GM23248 (cell line): ENCODE measurements around the gene ETV5. TPM values are rescaled to one million over a fixed set of nuclear protein-coding genes. Genes with fewer than 3 reads are reported as not detected.

Experiments used
- DNase-seq: peaks from one replicate; pipeline ENCODE4 v3.0.0-alpha.2; 2015
- H2AFZ ChIP-seq: fragments of 200-600 bp; sonication (generic); 2 replicates; pipeline ENCODE4 v1.6.1; 2016; ENCODE audit warnings: antibody characterized with exemption
- H3F3A ChIP-seq: fragments of 200-600 bp; sonication (generic); 2 replicates; pipeline ENCODE4 v1.6.1; 2016; ENCODE audit warnings: mild to moderate bottlenecking, antibody characterized with exemption, mixed run types; ENCODE audit not compliant: insufficient read depth
- H3K27ac ChIP-seq: fragments of 200-600 bp; sonication (generic); 2 replicates; pipeline ENCODE4 v1.5.1; 2016; ENCODE audit warnings: mild to moderate bottlenecking
- H3K27me3 ChIP-seq: fragments of 200-600 bp; sonication (generic); replicated peaks from 2 replicates; pipeline ENCODE4 v1.6.1; 2016; ENCODE audit warnings: mild to moderate bottlenecking; ENCODE audit not compliant: insufficient read depth
- H3K36me3 ChIP-seq: fragments of 200-600 bp; sonication (generic); 2 replicates; pipeline ENCODE4 v1.6.1; 2016; ENCODE audit warnings: low read depth, mild to moderate bottlenecking
- H3K4me1 ChIP-seq: fragments of 200-600 bp; sonication (generic); 2 replicates; pipeline ENCODE4 v1.6.1; 2016; ENCODE audit warnings: mild to moderate bottlenecking; ENCODE audit not compliant: insufficient read depth
- H3K4me2 ChIP-seq: fragments of 200-600 bp; sonication (generic); one replicate; pipeline ENCODE4 v1.6.1; 2016; ENCODE audit warnings: mild to moderate bottlenecking; ENCODE audit not compliant: unreplicated experiment
- H3K4me3 ChIP-seq: fragments of 200-600 bp; sonication (generic); 2 replicates; pipeline ENCODE4 v1.5.1; 2016; ENCODE audit warnings: mild to moderate bottlenecking
- H3K79me2 ChIP-seq: fragments of 200-600 bp; sonication (generic); 2 replicates; pipeline ENCODE4 v1.6.1; 2016; ENCODE audit warnings: mild to moderate bottlenecking; ENCODE audit not compliant: insufficient read depth
- H3K9ac ChIP-seq: fragments of 200-600 bp; sonication (generic); 2 replicates; pipeline ENCODE4 v1.6.1; 2016; ENCODE audit warnings: mild to moderate bottlenecking
- H3K9me2 ChIP-seq: fragments of 200-600 bp; sonication (generic); 2 replicates; pipeline ENCODE4 v1.6.1; 2016; ENCODE audit warnings: mixed run types, mild to moderate bottlenecking, moderate library complexity; ENCODE audit not compliant: insufficient read depth
- H3K9me3 ChIP-seq: fragments of 200-600 bp; sonication (generic); one replicate; pipeline ENCODE4 v1.6.1; 2017; ENCODE audit warnings: low read depth
- H4K20me1 ChIP-seq: fragments of 200-600 bp; sonication (generic); 2 replicates; pipeline ENCODE4 v1.6.0; 2016; ENCODE audit not compliant: insufficient read depth
- EZH2 ChIP-seq: fragments of 200-600 bp; sonication (generic); IDR thresholded peaks from 2 replicates; pipeline ENCODE4 v1.6.1; 2018; ENCODE audit warnings: antibody characterized with exemption, mild to moderate bottlenecking; ENCODE audit not compliant: insufficient read depth, poor library complexity, severe bottlenecking
- EZH2phosphoT487 ChIP-seq: fragments of 200-600 bp; sonication (generic); IDR thresholded peaks from 2 replicates; pipeline ENCODE4 v1.6.1; 2018; ENCODE audit warnings: antibody characterized with exemption, moderate library complexity, mild to moderate bottlenecking, low read depth; ENCODE audit not compliant: insufficient read depth
- WGBS, 2 experiments: methylation state at CpG; one replicate each; pipeline ENCODE4 v1.1.6; 2015 to 2017; ENCODE audit warnings: low lambda C conversion rate in 2 of 2, low coverage in 1 of 2; ENCODE audit errors: missing lambda C conversion rate in 2 of 2; 5-methylcytosine and 5-hydroxymethylcytosine counted together
- in situ Hi-C: fragments of 300-500 bp; cut with MboI; formaldehyde crosslinking; loops from 2 replicates; pipeline ENCODE4 v1.15.0; 2020
- polyA plus RNA-seq: library from polyadenylated mRNA; unstranded; fragments of >200 nt; fragmentation: Nextera tagmentation; extraction: Ambion mirVana; gene quantifications from 2 replicates; pipeline ENCODE4 v1.2.1, GENCODE V29; 2016
- total RNA-seq: library from RNA; depleted of rRNA; stranded (reverse); fragments of >200 nt; shearing (Covaris generic); gene quantifications from 2 replicates; pipeline ENCODE4 v1.2.3, GENCODE V29; 2014; rRNA removed

Gene ETV5
- 35.9 and 44.0 TPM in 2 replicates for total RNA-seq
- polyA plus RNA-seq: 44.6 and 47.5 TPM in 2 replicates

DNA sequence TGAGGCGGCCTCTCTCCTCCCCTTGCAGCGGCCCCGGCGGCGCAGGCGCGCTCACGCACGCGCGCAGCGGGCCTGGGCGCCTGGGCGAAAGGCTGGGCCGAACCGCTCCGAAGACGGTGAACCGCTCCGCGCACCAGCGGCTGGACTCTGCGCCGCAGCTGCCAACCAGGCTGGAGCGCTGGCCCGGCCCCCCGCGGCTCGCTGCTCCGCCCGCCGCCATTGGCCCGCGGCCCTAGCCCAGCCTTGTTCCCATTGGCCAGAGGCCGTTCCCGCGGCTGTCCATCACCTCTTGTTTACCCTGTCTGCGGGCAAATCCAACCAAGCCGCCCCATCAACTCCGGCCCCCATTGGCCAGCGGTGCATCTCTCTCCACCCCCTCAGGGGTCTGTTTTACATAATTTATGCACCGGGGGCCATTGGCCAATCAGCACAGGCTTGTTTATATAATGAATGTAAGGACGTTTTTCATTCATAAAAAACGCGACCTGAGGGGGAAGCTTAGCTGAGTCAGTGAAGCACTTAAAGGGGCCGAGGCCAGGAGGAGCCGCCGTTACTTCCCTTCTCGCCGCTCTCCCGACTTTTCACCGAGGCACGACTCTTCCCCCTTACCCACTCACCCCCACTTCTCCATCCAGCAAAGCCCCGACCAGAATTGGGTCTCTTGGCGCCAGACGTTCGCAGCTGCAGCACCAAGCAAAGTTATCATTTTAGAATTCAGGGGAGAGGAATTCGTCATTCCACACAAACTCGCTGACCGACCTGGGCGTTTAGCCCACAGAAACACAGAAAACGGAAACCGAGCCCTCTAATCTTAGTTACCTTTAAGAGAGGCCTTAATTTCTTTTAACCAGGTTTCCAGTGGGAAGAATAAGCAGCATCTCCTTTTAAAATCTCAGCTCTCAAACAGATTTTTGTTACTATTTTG is at the start of gene ETV5:
Gene ETV5, minus strand, starts transcription at position 149 of the 925 bp plus-strand sequence. CDS start 3,221 bp downstream, outside the sequence.
- DNase-seq: peak; percentile 100
- Histone ChIP-seq H3K9ac (peak within 1 kb of the TSS; percentile 88), H3K4me2 (peak within 1 kb of the TSS; percentile 99), H3K27me3 (peaks cover 15% of the 10 kb centered on the region; the same call in 1 of the 2 replicates), H3K9me2 (no peaks in the 10 kb centered on the region), H3K9me3 (no peaks in the 10 kb centered on the region), H2AFZ (peak within 1 kb of the TSS; percentile 98), H3K4me3 (peak within 1 kb of the TSS; percentile 87), H4K20me1 (no peaks in the 10 kb centered on the region), H3F3A (peaks cover 33% of the 10 kb centered on the region; the same call in 1 of the 2 replicates), H3K4me1 (peaks cover 29% of the 10 kb centered on the region), H3K27ac (peak within 1 kb of the TSS; percentile 87), H3K79me2 (peaks cover 40% of the 10 kb centered on the region), H3K36me3 (no peaks in the 10 kb centered on the region)
- 1 to 2% methylated on average over 46 to 58 of the region's 63 CpGs for WGBS, 2 experiments
- TF ChIP-seq EZH2 (no peak), EZH2phosphoT487 (no peak)
- in situ Hi-C loops: no loop called here

DNA sequence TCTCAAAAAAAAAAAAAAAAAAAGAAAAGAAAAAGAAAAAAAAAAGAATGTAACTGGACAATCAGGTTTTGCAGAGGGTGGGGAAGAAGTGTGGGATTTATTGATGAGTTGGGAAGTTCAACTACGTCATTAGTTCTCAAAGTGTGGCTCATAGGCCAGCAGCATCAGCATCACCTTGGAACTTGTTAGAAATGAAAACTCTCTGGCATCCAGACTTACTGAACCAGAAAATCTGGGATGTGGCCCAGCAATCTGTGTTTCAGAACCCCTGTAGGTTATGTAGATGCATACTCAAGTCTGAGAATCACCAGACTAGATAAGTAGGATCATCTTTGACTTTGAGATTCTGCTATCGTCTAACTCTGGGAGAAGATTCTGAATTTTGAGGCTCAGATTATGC is 45.8 kb upstream of the ETV5 start:
- peaks cover 26% of the 10 kb centered on the region; the same call in 1 of the 2 replicates for H3K27me3 ChIP-seq
- no peak overlapping the region for H3K4me3 ChIP-seq
- no peaks in the 10 kb centered on the region for H3K9me2 ChIP-seq
- in situ Hi-C loops: no loop called here
- H3K27ac ChIP-seq: no peak overlapping the region
- H3K9me3 ChIP-seq: no peaks in the 10 kb centered on the region
- H3F3A ChIP-seq: no peaks in the 10 kb centered on the region
- no peak overlapping the region for H3K9ac ChIP-seq
- no peak for DNase-seq
- no peaks in the 10 kb centered on the region for H3K4me1 ChIP-seq
- H3K4me2 ChIP-seq: no peak overlapping the region
- no peaks in the 10 kb centered on the region for H3K36me3 ChIP-seq
- 55 to 60% methylated on average over 2 of the region's 2 CpGs for WGBS, 2 experiments
- H2AFZ ChIP-seq: no peak overlapping the region
- no peaks in the 10 kb centered on the region for H4K20me1 ChIP-seq
- no peak for TF ChIP-seq EZH2
- TF ChIP-seq EZH2phosphoT487: no peak
- no peaks in the 10 kb centered on the region for H3K79me2 ChIP-seq

- H3K79me2 ChIP-seq: no peaks in the 10 kb centered on the region
- 67 to 75% methylated on average over 9 of the region's 9 CpGs for WGBS, 2 experiments
- in situ Hi-C loops: no loop called here
- H3K9me2 ChIP-seq: no peaks in the 10 kb centered on the region
- no peaks in the 10 kb centered on the region for H3K36me3 ChIP-seq
- no peak for DNase-seq
- H4K20me1 ChIP-seq: no peaks in the 10 kb centered on the region
- H3K27ac ChIP-seq: no peak overlapping the region
- TF ChIP-seq EZH2phosphoT487: no peak
- no peak for TF ChIP-seq EZH2
- no peak overlapping the region for H3K4me3 ChIP-seq
- no peak overlapping the region for H3K4me2 ChIP-seq
- peaks cover 20% of the 10 kb centered on the region; the same call in 1 of the 2 replicates for H3K27me3 ChIP-seq
- no peak overlapping the region for H2AFZ ChIP-seq
- H3K9ac ChIP-seq: no peak overlapping the region
- no peaks in the 10 kb centered on the region for H3K9me3 ChIP-seq
- no peaks in the 10 kb centered on the region for H3K4me1 ChIP-seq
- no peaks in the 10 kb centered on the region for H3F3A ChIP-seq
These were observed 44.0 kb upstream of the ETV5 start for GRCh38 chr3:186152889-186153292.

GRCh38 chr3:186152361-186152798 is 43.5 kb upstream of the ETV5 start:
- 35 to 39% methylated on average over 8 of the region's 8 CpGs for WGBS, 2 experiments
- no peak overlapping the region for H3K9ac ChIP-seq
- no peaks in the 10 kb centered on the region for H3K4me1 ChIP-seq
- TF ChIP-seq EZH2phosphoT487 (no peak), EZH2 (no peak)
- H3K9me3 ChIP-seq: no peaks in the 10 kb centered on the region
- H3K4me2 ChIP-seq: no peak overlapping the region
- H3K36me3 ChIP-seq: no peaks in the 10 kb centered on the region
- H2AFZ ChIP-seq: no peak overlapping the region
- no peak overlapping the region for H3K4me3 ChIP-seq
- no peaks in the 10 kb centered on the region for H4K20me1 ChIP-seq
- H3K9me2 ChIP-seq: no peaks in the 10 kb centered on the region
- H3K27me3 ChIP-seq: peaks cover 20% of the 10 kb centered on the region; the same call in 1 of the 2 replicates
- H3F3A ChIP-seq: no peaks in the 10 kb centered on the region
- no peak overlapping the region for H3K27ac ChIP-seq
- in situ Hi-C loops: no loop called here
- no peaks in the 10 kb centered on the region for H3K79me2 ChIP-seq
- DNase-seq: no peak
